Activated CD4-positive, alpha-beta T cell treated with anti-CD3 and anti-CD28 coated beads for 48 hours (primary cell): ENCODE measurements around the gene UFD1.

Source experiments
- DNase-seq: peaks from one replicate; pipeline ENCODE4 v3.0.0-alpha.2; 2020

The UFD1 gene

DNA sequence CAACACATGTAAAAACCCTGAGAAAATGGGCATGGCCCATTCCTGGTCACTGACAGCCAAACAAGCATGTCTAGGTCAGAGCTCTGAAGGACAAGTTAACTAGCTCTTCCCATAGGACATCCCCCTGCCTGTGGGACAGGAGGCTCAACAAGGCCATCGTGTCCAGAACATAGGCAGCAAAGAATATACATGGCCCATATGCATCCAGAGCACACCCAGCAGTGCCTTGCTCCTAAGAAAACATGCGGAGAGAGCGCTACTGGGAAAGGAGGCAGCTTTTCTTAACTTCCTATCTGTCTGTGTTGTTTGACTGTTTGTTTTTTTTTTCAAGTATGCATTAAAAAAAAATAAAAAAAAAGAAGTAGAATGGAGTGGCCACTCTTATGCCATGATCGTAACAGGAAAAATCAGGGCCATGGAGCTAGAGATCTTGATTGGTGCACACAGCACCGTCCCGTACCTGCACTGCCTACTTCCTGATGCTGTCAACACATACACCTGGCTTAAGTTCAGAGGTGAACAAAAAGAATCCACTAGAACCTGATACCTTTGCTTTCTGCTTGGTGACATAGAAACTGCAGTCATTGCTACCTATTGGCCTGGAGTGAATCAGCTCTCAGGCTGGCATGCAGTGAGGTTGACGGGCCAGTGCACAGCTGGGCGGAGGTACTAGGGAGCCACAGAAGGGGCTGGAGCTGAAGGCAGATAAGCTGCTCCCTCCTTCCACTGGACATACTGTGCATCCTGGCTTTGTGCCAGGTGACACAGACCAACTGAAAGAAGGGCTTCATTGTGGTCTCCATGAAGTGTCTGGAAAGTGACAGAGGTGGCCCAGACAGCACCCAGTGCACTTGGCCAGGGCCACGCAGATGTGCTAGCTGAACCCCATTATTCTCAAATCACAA, 11.9 kb downstream of the UFD1 start:
- DNase-seq: no peak

DNA sequence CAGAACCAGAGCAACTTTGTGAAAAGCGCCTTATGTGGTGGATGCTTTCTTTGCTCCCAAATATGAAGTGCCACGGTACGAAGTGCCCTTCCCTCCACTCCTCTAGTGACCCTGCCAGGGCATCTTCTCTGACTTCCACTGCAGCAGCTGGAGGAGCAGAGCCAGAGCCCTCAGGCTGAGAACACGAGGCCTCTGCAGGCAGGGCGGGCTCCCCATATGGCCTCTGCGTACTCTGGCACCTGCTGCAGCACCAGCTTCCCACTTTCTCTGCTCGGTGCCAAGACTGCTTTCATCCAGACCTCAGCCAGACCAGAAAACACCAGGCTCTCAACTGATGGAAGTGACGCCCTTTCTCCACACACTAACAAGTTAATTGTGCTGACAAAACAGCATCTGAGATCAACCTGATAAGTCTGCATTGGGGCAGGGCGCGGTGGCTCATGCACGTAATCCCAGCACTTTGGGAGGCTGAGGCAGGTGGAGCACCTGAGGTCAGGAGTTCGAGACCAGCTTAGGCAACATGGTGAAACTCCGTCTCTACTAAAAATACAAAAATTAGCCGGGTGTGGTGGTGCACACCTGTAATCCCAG, 12.8 kb downstream of the UFD1 start:
- no peak for DNase-seq

GRCh38 chr22:19464975-19465374, 14.0 kb downstream of the UFD1 start:
- DNase-seq: no peak

GRCh38 chr22:19464546-19464945, 14.4 kb downstream of the UFD1 start:
- DNase-seq: no peak

GRCh38 chr22:19463491-19464469, 15.2 kb downstream of the UFD1 start:
- DNase-seq: no peak

- DNase-seq: no peak
These were observed 16.0 kb downstream of the UFD1 start for GRCh38 chr22:19463008-19463407.

DNA sequence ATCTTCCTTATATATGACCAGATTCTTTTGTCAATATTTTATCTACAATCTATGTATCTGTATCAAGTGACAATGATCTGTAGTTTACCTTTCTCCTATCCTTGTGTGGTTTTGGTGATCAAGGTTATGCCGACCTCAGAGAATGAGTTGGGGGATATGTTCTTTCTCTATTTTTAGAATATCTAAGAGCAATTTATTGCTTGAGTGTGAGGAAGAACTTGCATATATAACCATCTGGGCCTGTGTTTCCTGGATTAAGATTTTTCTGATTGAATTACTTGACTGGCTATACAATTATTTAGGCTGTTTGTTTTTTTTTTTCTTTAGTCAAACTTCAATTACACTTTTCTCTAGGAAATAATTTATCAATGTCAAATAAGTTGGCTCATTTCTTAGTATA, 17.5 kb downstream of the UFD1 start:
- DNase-seq: no peak

GRCh38 chr22:19460036-19460435, 19.0 kb downstream of the UFD1 start:
- DNase-seq: no peak

- DNase-seq: no peak
These were observed 21.1 kb downstream of the UFD1 start for GRCh38 chr22:19457828-19458428.

GRCh38 chr22:19456541-19456940, 22.5 kb downstream of the UFD1 start:
- no peak for DNase-seq

GRCh38 chr22:19455585-19456370, 23.2 kb downstream of the UFD1 start:
- DNase-seq: no peak

DNA sequence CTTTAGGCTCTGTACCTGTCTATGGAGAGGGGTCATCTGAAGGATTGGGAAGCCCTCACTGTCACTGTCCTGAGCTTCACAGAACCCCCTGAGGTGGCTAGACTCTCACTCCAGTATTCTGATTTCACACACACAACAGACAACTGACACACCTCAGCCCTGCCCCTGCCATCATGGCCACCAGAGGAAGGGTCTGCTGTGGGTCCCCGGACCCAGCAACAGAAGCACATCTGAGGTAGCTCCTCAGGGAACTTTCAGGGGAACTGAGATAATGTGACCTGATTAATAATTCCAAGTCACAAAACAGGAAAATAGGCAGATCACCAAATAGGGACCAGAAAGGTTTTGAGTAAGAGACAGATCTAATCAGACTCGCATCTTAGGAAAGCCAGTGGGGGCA, 24.0 kb downstream of the UFD1 start:
- no peak for DNase-seq

- DNase-seq: no peak
These were observed 24.8 kb downstream of the UFD1 start for GRCh38 chr22:19454156-19454555.

DNA sequence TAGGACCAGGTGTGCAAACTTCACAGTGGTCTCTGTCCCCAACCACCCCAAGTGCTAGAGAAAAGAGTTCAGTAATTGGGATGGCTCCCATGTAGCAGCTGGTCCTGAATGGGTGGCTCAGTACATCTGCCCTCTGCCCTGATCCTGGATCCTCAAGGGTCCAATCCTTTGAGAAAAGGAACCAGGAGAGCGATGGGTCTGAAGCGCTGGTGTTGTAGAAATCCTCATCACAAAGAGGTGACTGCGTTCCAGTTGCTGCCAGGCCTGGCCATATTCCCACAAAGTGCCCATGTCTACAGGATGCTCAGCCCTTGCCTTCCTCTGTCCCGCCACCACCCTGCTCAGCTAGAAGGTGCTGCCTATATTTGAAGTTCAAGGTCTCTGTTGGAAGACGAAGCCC, 25.3 kb downstream of the UFD1 start:
- DNase-seq: no peak

DNA sequence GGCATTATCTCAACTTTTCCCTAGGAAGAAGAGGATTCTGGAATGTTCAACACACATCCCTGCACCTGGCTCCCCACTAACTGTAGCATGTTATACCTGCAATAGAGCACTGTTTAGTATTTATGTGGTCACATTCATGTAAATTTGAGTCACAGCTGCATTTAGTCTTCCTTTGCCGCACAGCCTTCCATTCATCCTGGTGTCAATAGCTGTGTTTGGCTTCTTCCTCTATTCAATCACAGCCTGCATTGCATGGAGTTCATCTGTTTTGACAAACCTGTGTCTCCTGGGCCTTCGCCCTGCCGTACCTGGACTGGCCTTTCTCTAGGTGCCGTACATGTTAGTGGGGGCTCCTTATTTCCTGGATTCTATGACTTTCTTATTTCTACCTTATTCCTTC, 27.4 kb downstream of the UFD1 start:
- no peak for DNase-seq

- DNase-seq: no peak
These were observed 28.4 kb downstream of the UFD1 start for GRCh38 chr22:19450363-19451175.

DNA sequence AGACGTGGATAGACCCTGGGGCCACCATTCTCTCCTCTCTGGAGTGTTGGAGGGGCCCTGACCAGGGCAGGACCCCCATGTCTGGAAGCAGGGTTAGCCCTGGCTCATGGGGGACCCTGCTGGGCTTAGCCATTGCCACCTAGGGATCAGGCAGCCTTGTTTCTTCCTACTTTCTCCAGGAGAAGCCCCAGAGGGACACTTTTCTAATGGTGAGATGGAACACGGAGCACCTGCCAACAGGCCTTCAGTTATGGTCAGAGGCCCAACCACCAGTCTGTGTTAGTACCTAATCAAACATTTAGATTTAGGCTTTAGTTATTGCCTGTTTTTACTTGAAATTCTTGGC, 29.6 kb downstream of the UFD1 start:
- no peak for DNase-seq

GRCh38 chr22:19448739-19449421, 30.1 kb downstream of the UFD1 start:
- peak; percentile 76 for DNase-seq

GRCh38 chr22:19448076-19448607, 30.9 kb downstream of the UFD1 start:
- DNase-seq: peak; percentile 35

DNA sequence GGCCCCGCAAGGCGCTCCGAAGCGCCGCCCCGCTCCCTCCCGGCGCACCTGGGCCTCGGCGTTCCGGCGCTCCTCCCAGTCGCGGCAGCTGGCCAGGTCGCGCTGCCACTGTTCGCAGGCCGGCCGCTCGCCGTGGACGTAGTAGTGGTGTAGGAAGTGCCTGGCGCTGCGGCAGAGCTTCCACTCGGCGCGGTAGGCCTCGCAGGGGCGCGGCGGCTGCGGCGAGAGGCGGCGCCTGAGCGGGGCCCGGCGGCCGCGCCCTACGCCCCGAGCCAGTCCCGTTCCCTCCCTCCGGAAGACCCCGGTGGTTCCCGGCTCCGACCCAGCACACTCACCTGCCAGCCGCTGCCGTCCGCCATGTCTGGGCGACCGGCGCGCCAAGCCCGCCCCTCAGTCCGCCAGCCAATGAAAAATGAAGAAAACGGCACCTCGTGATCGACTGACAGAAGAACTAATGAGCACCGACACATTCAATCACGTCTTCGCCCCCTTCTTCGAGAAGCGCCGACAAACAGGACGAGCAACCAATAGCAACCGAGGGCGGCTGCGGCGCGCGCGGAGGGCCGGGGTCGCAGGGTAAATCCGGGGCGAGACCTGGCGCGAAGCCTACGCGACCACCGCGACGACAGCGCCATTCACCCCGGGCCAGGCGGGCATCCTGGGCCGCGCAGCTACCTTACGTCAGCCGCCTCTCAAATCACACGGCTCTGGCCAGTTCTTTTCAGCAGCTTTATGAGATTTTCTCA, 31.5 kb downstream of the UFD1 start, which contains the start of gene C22orf39:
C22orf39 (minus strand) TSS at position 382 of the 746 bp plus-strand sequence; CDS start at position 359, 23 bp downstream.
- DNase-seq: peak; percentile 89
